GM12801 (cell line): ENCODE results near the gene FAM25A.

Experiments used
- CTCF ChIP-seq: IDR thresholded peaks from one replicate; pipeline ENCODE4 v1.5.1; 2011; ENCODE audit warnings: control low read depth; ENCODE audit not compliant: insufficient read length; ENCODE audit errors: extremely low read depth

FAM25A gene

GRCh38 chr10:87058171-87058570 is 38.1 kb downstream of the FAM25A start:
- no peak for TF ChIP-seq CTCF

GRCh38 chr10:87059401-87059800 is 39.3 kb downstream of the FAM25A start:
- no peak for TF ChIP-seq CTCF

GRCh38 chr10:87060280-87060928 is 40.3 kb downstream of the FAM25A start:
- no peak for TF ChIP-seq CTCF

GRCh38 chr10:87064651-87065050 is 44.6 kb downstream of the FAM25A start:
- no peak for TF ChIP-seq CTCF

- no peak for TF ChIP-seq CTCF
These were observed 46.1 kb downstream of the FAM25A start for GRCh38 chr10:87066178-87066577.

GRCh38 chr10:87066865-87067264 is 46.8 kb downstream of the FAM25A start:
- TF ChIP-seq CTCF = no peak

- no peak for TF ChIP-seq CTCF
These were observed 48.2 kb downstream of the FAM25A start for GRCh38 chr10:87068281-87068680.
